Activated naive CD4-positive, alpha-beta T cell treated with anti-CD3 and anti-CD28 coated beads, Interleukin-2, amount 50 U/mL, for 72 hours (primary cell): Measurements from ENCODE around the gene SQSTM1. TPM values are rescaled to one million over a fixed set of nuclear protein-coding genes. Genes with fewer than 3 reads are reported as not detected.
"Not testable (repeated sequence)": the region's sequence is repeated elsewhere in the genome, so short reads cannot be mapped to it uniquely, and the experiment has no call there.

Experiments used
- ATAC-seq, 2 donors: fragments of 150-1000 bp; cut with Tn5 transposase; 2 replicates each; pipeline ENCODE4 v1.10.0; 2021; ENCODE audit warnings: mild to moderate bottlenecking in 2 of 2, moderate library complexity in 2 of 2
- DNase-seq, 2 donors: peaks; one replicate each; pipeline ENCODE4 v3.0.0; 2021 to 2022; ENCODE audit warnings: low spot score in 2 of 2
- H3K27ac Mint-ChIP-seq, 2 donors: one replicate each; pipeline ENCODE4 v1.8.0; 2022; ENCODE audit warnings: mild to moderate bottlenecking in 2 of 2, mixed read lengths in 2 of 2
- H3K36me3 Mint-ChIP-seq, 2 donors: one replicate each; pipeline ENCODE4 v1.8.0; 2022; ENCODE audit warnings: mixed read lengths in 2 of 2
- H3K9me3 Mint-ChIP-seq, 2 donors: one replicate each; pipeline ENCODE4 v1.8.0; 2022; ENCODE audit warnings: mixed read lengths in 2 of 2
- total RNA-seq, 2 donors: library from RNA; stranded (reverse); gene quantifications; one replicate each; pipeline ENCODE4 v1.2.3, GENCODE V29; 2022

SQSTM1 gene
- total RNA-seq, 2 donors from 2014 or later: 120 to 163 TPM

GRCh38 chr5:179869641-179870402, 49.1 kb downstream of the SQSTM1 start:
- DNase-seq: no peak
- H3K36me3 Mint-ChIP-seq: peaks cover 0 to 12% of the 10 kb centered on the region in 2 donors
- no peak for ATAC-seq
- no peaks in the 10 kb centered on the region for H3K9me3 Mint-ChIP-seq
- peak overlapping the region in 1 of 2 donors; percentile 30 for H3K27ac Mint-ChIP-seq

GRCh38 chr5:179870403-179870903, 49.7 kb downstream of the SQSTM1 start:
- peak; percentile 10 to 13 for ATAC-seq
- H3K36me3 Mint-ChIP-seq: peaks cover 0 to 5% of the 10 kb centered on the region in 2 donors
- H3K9me3 Mint-ChIP-seq: no peaks in the 10 kb centered on the region
- DNase-seq: no peak
- peak overlapping the region in 1 of 2 donors; percentile 36 for H3K27ac Mint-ChIP-seq

GRCh38 chr5:179870952-179871351, 50.2 kb downstream of the SQSTM1 start:
- DNase-seq (no peak), ATAC-seq (no peak)
- H3K27ac Mint-ChIP-seq: no peak overlapping the region
- peaks cover 0 to 5% of the 10 kb centered on the region in 2 donors for H3K36me3 Mint-ChIP-seq
- no peaks in the 10 kb centered on the region for H3K9me3 Mint-ChIP-seq

- H3K36me3 Mint-ChIP-seq, H3K9me3 Mint-ChIP-seq, DNase-seq, ATAC-seq, H3K27ac Mint-ChIP-seq: not testable (repeated sequence)
Measured at GRCh38 chr5:179871533-179871932, 50.8 kb downstream of the SQSTM1 start.

- H3K27ac Mint-ChIP-seq: peak overlapping the region in 1 of 2 donors; percentile 29
- ATAC-seq: no peak
- no peaks in the 10 kb centered on the region for H3K9me3 Mint-ChIP-seq
- no peak for DNase-seq
- peaks cover 0 to 5% of the 10 kb centered on the region in 2 donors for H3K36me3 Mint-ChIP-seq
Measured at GRCh38 chr5:179872055-179872827, 51.5 kb downstream of the SQSTM1 start.

- ATAC-seq (no peak), DNase-seq (no peak)
- Mint-ChIP-seq H3K36me3 (peaks cover 0 to 10% of the 10 kb centered on the region in 2 donors), H3K9me3 (no peaks in the 10 kb centered on the region), H3K27ac (no peak overlapping the region)
Measured at GRCh38 chr5:179872828-179873575, 52.3 kb downstream of the SQSTM1 start.

GRCh38 chr5:179873588-179874110, 52.9 kb downstream of the SQSTM1 start:
- H3K27ac Mint-ChIP-seq: peak overlapping the region in 1 of 2 donors; percentile 93
- no peak for ATAC-seq
- no peaks in the 10 kb centered on the region for H3K9me3 Mint-ChIP-seq
- H3K36me3 Mint-ChIP-seq: peaks cover 0 to 6% of the 10 kb centered on the region in 2 donors
- DNase-seq: no peak

GRCh38 chr5:179874136-179874535, 53.4 kb downstream of the SQSTM1 start:
- no peak for DNase-seq
- no peaks in the 10 kb centered on the region for H3K9me3 Mint-ChIP-seq
- H3K27ac Mint-ChIP-seq: peak overlapping the region in 1 of 2 donors; percentile 93
- H3K36me3 Mint-ChIP-seq: peaks cover 0 to 6% of the 10 kb centered on the region in 2 donors
- ATAC-seq: no peak

GRCh38 chr5:179874536-179875292, 54.0 kb downstream of the SQSTM1 start:
- Mint-ChIP-seq H3K36me3 (peaks cover 0 to 6% of the 10 kb centered on the region in 2 donors), H3K9me3 (no peaks in the 10 kb centered on the region), H3K27ac (no peak overlapping the region)
- ATAC-seq: no peak
- DNase-seq: no peak

- ATAC-seq (no peak), DNase-seq (no peak)
- Mint-ChIP-seq H3K36me3 (peaks cover 0 to 6% of the 10 kb centered on the region in 2 donors), H3K27ac (no peak overlapping the region), H3K9me3 (no peaks in the 10 kb centered on the region)
Measured at GRCh38 chr5:179875741-179876609, 55.3 kb downstream of the SQSTM1 start.

- H3K27ac Mint-ChIP-seq: no peak overlapping the region
- ATAC-seq: no peak
- no peaks in the 10 kb centered on the region for H3K9me3 Mint-ChIP-seq
- peaks cover 0 to 6% of the 10 kb centered on the region in 2 donors for H3K36me3 Mint-ChIP-seq
- DNase-seq: no peak
Measured at GRCh38 chr5:179876610-179876952, 55.9 kb downstream of the SQSTM1 start.

- Mint-ChIP-seq H3K9me3 (peaks cover 2 to 9% of the 10 kb centered on the region in 2 donors), H3K36me3 (peaks cover 4 to 21% of the 10 kb centered on the region in 2 donors), H3K27ac (no peak overlapping the region)
- no peak for DNase-seq
- no peak for ATAC-seq
Measured at GRCh38 chr5:179878222-179879002, 57.7 kb downstream of the SQSTM1 start.

- no peak for ATAC-seq
Measured at GRCh38 chr5:179879003-179879689, 58.4 kb downstream of the SQSTM1 start.

GRCh38 chr5:179879690-179880010, 58.9 kb downstream of the SQSTM1 start:
- ATAC-seq (no peak), DNase-seq (no peak)
- peaks cover 7 to 19% of the 10 kb centered on the region in 2 donors for H3K9me3 Mint-ChIP-seq
- peaks cover 17 to 33% of the 10 kb centered on the region in 2 donors for H3K36me3 Mint-ChIP-seq
- H3K27ac Mint-ChIP-seq: no peak overlapping the region

More at GRCh38 chr5:179879003-179879689, 58.4 kb downstream of the SQSTM1 start:
- Mint-ChIP-seq H3K36me3 (peaks cover 12 to 28% of the 10 kb centered on the region in 2 donors), H3K27ac (no peak overlapping the region), H3K9me3 (peaks cover 7 to 17% of the 10 kb centered on the region in 2 donors)
- DNase-seq: no peak
